GM21619 (cell line): Measurements from ENCODE around the gene ALPL.

Source experiments
- ATAC-seq: cut with Tn5 transposase; IDR thresholded peaks from one replicate; pipeline ENCODE4 v1.9.1; 2021; ENCODE audit not compliant: unreplicated experiment

ALPL gene

DNA sequence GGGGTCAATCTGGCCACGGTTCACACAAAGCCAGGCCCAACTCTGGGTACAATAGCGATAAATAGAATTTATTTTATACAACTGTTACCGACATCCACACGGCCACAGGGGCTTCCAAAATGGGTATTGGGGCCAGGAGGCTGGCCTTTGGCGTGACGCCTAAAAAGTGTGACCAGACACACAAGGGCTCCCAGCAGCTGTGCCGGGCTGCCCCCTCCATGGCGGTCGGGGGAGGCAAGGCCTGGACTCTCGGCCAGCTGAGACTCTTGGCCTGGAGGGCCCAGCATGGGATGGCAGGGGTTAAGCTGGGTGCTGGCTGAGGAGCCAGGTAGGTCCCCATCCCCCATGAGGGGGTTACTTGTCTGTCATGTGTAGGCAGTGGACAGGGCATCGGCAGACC lies 87.0 kb downstream of the ALPL start:
- ATAC-seq, result no peak

- no peak for ATAC-seq
Observed at GRCh38 chr1:21596628-21597027, 87.4 kb downstream of the ALPL start.

DNA sequence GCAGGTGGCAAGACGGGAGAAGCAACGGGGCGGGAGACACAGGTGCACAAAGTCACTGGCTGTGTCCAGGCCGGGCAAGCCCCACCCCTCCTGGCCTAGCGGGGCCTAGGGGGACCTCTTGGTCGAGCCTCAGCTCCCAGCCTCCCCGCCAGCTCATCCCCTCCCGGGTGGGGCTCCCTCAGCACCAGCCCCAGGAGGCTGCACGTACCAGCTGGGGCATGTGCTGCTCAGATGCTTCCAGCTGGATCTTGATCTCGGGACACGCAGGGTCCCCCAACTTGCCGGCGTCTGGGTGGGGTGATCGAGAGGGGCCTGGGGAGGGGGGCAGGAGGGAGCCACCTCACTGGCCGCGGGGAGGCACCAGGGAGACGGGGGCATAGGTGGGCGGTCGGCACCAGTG lies 88.5 kb downstream of the ALPL start:
- no peak for ATAC-seq

- ATAC-seq, result no peak
Observed at GRCh38 chr1:21598417-21598816, 89.2 kb downstream of the ALPL start.

GRCh38 chr1:21598904-21599303 lies 89.7 kb downstream of the ALPL start:
- ATAC-seq, result no peak

- no peak for ATAC-seq
Observed at GRCh38 chr1:21599402-21599801, 90.2 kb downstream of the ALPL start.

GRCh38 chr1:21601278-21602048 lies 92.2 kb downstream of the ALPL start:
- ATAC-seq, result no peak

DNA sequence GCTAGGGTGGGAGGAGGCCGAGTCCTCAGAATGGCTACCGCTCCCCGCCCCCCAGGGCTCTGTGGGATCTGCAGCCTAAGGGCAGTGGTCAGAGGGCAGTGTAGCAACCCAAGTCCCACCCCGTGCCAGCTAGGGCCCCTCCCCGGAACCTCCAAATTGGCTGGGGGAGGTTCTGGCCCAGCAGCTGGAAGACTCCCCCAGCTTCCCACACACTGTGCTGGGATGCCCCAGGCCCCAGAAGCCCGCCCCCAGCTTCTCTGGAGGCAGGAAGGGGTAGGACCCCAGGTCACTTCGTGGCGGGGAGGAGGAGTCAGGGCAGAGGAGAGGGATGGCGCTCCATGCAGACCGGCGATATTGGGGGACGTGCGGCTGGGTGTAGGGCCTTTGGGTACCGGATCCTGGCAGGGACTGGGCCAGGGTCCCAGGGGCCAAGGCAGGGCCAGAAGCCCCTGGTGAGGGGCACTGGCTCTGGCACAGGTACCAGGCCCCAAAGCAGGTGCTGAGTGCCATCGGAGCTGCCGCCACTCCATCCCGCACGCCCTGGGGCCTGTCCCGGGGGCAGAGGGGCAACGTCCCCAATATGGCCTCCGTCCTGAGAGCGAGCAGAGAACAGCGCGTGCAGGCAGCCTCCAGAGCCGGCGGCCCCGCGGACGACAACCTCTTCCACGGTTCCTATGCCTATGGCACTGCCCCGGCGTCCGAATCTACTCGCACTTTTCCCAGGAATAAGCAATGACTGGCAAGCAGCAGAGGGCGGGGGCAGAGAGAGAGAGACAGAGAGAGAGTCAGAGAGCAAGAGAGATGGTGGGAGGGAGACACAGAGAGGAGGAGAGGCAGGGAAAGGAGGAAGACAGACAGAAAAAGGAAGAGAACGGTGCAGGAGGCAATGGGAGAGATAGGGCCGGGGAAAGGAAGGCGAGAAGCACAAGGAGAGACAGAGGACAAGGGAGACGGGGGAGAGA lies 94.2 kb downstream of the ALPL start:
- ATAC-seq, result no peak

DNA sequence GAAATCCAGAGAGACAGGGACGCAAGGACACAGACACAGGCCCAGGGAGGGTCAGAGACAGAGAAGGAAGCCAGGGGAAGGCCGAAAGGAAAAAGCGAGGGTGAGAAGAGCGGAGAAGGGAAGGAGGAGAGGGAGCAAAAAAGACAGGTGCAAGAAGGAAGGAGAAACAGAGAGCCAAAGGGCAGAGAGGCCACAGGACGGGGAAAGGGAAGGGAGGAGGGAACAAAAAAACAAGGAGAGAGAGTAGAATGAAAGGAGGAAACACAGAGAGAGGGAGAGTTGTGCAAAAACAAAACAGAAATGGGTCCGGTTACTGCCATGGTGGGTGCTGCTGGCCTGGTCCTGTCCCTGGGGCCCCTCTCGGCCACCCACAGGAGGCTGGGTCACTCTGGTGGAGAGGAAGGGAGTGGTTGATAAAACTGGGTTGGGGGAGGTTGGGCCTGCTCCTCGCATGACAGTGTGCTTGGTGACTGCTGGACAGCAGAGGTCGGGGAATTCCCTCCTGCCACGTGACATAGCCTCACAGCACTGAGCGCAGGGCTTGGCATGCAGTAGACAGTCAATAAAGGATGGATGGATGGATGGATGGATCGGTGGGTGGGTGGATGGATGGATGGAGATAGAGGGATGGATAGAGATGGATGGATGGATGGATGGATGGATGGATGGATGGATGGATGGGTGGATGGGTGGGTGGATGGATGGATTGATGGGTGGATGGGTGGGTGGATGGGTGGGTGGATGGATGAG lies 95.2 kb downstream of the ALPL start:
- ATAC-seq, result no peak

DNA sequence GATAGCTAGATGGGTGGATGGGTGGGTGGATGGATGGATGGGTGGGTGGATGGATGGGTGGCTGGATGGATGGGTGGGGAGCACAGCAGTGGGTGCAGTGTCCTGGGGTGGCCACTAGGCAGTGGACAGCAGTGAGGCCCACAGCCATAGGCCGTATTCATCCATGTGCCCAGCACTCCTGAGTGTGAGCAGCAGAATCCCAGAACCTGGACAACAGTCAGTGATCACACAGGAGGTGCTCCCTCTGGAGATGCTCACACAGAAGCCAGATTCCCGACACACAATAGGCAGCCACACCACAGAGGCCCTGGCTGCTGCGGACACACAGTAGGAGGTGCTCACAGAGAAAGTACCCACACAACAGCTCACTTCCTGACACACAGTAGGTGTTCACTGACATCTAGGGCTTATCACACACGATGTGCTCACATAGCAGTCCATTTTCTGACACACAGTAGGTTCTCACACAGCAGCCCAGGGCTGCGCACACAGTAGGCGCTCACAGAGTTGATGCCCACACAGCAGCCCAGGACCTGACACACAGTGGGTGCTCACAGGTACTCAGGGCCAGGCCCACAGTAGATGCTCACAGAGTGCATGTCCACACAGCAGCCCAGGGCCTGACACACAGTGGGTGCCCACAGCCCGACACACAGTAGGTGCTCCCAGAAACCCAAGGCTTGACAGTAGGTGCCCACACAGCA lies 95.9 kb downstream of the ALPL start:
- ATAC-seq, result no peak

DNA sequence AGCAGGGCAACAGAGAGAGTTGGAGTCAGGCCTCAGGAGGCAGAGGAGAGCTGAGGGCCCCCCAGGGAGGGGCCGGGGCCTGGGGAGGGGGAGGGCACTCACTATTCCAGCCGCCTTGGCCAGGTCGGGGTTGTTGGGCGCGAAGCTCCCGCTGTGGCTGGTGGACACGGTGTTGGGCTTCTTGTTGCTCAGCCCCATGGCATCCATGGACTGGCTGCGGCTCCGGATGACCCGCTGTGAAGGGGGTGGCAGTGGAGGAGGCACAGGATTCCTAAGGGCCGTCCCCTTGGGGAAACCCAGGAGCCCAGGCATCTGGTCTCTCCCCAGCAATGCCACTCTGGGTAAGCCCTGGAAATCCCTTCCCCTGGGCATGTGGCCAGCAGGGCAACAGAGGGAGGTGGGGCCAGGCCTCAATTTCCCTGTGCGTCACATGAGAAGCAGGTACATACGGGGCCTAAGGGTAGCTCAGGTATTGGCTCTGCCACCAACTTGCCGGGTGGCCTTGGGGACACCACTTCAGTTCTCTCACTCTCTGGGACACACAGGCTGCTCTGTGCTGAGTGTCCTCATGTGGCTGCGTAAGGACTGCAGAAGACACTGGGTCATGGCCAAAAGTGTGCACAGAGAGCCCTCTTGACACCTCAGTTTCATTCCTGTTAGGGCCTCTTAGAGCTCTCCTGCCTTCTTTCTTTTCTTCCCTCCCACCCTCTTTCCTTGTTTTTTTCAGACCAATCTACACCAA lies 96.9 kb downstream of the ALPL start:
- no peak for ATAC-seq

- peak; percentile 53 for ATAC-seq
Observed at GRCh38 chr1:21607549-21608529, 98.6 kb downstream of the ALPL start.

DNA sequence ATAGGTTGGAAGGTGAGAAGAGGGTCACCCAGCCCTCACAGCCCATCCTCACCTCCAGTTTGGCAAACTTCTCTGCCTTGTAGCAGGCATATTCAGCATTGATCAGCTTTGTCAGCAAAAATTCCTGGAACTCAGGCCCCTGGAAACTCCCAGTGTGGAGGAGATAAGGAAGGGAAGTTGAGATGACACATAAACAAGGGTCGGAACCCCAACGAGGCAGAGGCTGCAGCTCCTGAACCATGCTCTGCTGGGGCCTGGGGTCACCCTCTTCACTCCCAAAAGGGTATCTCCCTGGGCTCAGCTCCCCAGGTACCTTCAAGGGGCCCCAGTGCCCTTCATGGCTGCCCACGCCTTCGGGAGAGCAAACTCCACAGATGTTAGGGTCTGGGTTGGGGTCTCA lies 99.6 kb downstream of the ALPL start:
- no peak for ATAC-seq

DNA sequence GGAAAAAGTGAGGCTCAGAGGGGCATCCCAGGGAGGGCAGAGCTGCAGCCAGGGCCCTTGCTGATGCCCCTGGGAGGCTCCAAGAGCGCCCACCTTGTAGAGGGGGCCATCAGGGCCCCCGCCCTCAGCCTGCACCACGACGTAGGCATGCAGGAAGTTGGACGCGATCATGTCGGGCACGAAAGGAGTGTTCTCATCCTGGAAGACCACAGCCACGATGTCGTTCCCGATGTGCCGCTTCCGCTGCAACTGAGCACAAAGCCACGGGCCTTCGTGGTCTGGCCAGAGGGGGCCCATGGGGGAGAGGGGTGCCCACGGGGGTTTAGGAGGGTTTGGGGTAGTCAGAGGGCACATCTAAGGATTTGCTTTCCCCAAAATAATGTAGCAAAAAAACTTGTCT lies 100.8 kb downstream of the ALPL start:
- no peak for ATAC-seq

DNA sequence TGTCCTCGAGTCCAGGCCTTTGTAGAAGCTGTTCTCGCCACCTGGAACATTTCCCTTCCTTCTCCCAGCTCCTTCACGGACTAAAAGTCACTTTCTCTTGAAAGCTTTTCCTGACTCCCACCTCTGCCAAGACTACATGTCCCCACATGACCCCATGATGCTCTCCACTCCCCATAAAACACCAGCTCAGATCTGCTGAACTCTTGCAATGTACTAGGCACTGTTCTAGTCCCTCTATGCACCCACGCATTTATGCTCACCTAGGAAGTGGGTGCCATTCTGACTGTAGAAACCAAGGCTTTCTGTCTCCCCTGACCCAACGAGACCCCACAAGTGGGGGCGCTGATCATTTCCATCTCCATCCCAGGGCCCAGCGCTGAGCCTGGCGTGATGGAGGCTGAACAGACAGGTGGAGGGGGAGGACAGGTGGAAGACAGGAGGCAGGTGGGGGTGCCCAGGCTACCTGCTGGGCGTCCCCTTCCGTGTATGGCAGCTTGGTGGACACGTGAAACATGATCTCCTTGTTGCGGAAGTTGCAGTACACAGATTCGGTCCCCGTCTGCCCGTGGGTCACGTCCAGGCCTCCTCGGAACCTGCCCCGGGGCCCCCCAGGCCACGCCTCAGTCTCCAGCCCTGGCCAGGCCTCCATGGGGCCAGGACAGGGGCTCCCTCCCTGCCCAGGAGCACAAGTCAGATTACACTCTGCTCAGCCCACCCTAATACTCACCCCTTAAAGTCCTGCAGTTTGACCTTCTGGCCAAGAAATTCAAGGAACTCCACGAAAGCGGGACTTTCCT lies 102.0 kb downstream of the ALPL start:
- no peak for ATAC-seq

DNA sequence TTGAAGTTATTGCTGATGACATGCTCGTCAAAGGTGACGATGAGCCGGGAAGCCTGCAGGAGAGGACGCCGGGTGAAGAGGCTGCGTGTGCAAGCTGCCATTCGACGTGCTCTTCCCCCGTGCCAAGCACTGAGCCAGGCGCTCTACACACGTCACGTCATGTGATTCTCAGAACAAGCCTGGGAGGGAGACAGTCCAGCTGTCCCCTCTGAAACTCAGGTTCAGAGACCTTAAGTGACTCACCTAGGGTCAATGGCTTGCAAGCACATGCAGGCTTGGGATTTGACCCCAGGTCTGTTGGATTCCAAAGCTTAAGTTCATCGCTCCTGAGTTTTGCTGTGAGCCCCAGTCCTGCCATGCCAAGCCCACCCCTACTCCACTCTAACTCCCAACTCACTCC lies 102.8 kb downstream of the ALPL start:
- ATAC-seq, result no peak

GRCh38 chr1:21613072-21613867 lies 104.0 kb downstream of the ALPL start:
- no peak for ATAC-seq
